ENCODE results near the gene RPS15A.
A peak's percentile ranks its signal among the peaks of the same experiment; 100 is the strongest.

Gene RPS15A

GRCh38 chr16:18789850-18790706 is at the start of gene RPS15A:
RPS15A (minus strand) TSS chr16:18790334; CDS start chr16:18789113, 1,221 bp downstream.
- DNase-seq (ENCODE audit: low read depth in 2 of 2) = peak; percentile 85 to 86

DNA sequence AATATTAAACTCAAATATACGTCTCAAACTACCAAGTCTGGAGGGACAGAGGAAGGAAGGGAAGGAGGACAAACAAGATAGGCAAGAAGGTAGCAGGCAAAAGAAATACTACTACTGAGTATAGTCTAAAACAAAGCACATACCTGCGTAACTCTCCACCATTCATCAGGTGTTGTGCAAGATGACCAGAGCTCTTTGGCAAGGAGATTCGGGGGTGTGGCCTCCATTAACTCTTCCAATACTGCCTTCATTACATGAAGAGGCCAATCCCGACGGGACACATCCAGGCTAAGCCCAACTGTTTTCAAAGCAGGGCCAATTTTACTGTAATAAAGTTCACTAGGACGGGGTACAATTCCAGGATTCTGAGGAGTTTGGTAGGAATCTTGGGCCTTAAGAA is 49.4 kb upstream of the RPS15A start:
- DNase-seq (ENCODE audit: low read depth in 2 of 2) = no peak

GRCh38 chr16:18836702-18837101 is 46.6 kb upstream of the RPS15A start:
- DNase-seq (ENCODE audit: low read depth in 2 of 2) = no peak

GRCh38 chr16:18834864-18835263 is 44.7 kb upstream of the RPS15A start:
- DNase-seq (ENCODE audit: low read depth in 2 of 2) = no peak

DNA sequence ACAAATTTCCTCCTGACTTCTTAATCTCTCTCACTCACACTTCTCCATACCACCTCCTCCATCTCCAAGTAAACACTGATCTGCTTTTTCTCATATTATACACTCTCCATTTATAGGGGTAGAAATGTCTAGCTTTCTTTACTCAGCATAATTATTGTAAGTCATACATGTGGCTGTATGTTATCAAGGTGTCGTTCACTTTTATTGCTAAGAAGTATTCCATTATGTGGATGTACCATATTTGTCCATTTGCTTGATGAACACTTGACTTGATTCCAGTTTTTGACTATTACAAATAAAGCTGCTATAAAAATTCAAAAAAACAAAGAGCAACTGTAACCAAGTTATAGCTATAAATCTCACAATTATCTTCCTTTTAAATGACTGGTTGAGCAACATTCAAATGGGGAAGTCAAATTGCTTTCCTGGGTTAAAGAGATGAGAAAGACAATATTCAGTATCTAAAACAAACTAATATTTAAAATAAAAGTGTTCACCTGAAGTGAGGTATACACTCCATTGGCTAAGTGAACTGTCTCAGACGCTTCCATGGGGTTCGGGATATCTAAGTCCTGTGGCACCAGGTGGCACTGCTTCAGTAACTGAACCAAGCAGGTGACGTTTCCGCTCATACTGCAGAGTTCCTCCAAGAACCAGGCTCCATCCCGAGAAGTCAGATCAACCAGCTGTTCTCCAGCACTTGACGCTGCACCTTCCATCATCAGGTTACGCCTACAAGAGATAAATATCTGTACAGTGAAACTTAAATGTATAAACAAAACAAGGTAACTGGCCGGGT is 43.8 kb upstream of the RPS15A start:
- no peak for DNase-seq (ENCODE audit: low read depth in 2 of 2)

- no peak for DNase-seq (ENCODE audit: low read depth in 2 of 2)
Observed at GRCh38 chr16:18832613-18833012, 42.5 kb upstream of the RPS15A start.

DNA sequence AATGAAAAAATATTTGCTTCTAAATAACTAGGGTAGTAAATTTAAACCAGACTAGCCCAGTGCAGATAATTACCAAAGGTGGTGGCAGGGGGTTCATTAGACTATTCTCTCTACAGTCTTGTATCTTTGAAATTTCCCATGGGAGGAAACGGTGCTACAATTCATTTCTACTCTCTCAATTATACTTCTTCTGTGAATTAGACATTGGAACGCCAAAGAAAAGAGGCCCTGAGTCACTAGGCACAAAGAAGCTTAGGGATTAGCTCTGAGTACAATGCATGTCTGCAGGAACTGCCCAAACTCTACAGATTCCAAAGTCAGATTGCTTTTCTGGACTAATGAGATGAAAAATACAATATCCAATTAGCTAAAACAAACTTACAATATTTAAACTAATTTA is 41.9 kb upstream of the RPS15A start:
- no peak for DNase-seq (ENCODE audit: low read depth in 2 of 2)

GRCh38 chr16:18829251-18829650 is 39.1 kb upstream of the RPS15A start:
- no peak for DNase-seq (ENCODE audit: low read depth in 2 of 2)

- DNase-seq (ENCODE audit: low read depth in 2 of 2) = no peak
Observed at GRCh38 chr16:18827890-18828289, 37.8 kb upstream of the RPS15A start.

DNA sequence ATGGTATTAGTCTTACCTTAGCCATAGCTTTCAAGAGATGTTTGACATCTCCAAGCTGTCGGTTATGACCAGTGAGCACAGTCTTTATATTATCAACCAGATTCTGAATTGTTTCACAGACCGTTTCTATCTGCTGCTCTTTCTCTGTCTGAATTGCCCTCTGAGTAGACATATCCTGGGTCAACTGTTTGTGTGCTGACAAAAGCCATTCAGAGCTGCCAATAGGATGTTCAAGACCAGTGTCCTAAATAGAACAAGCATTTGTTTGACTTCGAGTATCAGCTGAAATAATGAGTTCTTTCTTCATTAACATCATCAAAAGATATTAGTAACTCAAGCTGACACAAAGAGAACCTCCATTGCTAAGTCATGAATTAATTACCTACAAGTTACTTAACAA is 26.2 kb upstream of the RPS15A start:
- no peak for DNase-seq (ENCODE audit: low read depth in 2 of 2)

DNA sequence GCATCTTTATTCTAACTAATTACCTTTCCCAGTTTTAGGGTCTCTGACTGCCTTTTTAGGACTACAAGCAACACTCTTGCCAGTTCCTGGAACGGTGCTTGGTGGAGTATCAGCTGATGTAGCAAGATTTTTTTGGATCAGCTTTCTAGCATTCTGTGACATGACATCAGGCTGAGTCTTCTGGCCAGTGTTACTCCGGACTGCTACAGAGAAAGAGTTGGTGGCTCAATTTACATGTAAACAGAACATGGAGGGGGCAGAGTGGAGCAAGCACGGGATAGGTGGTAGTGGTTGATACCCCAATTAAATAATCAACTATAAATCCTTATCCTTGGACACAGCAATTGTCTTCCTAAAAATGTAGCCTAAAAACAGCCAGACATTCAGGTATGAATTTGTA is 21.8 kb upstream of the RPS15A start:
- DNase-seq (ENCODE audit: low read depth in 2 of 2) = no peak

- DNase-seq (ENCODE audit: low read depth in 2 of 2) = no peak
Observed at GRCh38 chr16:18809165-18809564, 19.0 kb upstream of the RPS15A start.

- DNase-seq (ENCODE audit: low read depth in 2 of 2) = no peak
Observed at GRCh38 chr16:18805257-18805773, 15.2 kb upstream of the RPS15A start.

DNA sequence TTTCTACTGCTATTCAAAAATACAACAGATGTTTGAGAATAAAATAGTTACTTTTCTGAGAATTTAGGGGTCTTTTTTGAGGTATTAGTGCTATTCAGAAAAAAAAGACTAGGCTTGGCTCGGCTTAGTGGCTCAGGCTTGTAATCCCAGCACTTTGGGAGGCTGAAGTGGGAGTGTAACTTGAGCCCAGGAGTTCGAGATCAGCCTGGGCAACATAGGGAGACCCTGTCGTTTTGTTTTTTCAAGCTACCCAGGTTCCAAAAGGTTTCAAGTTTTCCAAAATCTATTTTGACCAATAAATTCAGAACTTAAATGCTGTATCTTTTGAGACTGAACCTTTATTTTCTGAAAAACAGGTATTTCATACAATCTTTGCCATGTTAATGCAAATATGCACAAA is 14.4 kb upstream of the RPS15A start:
- no peak for DNase-seq (ENCODE audit: low read depth in 2 of 2)

- no peak for DNase-seq (ENCODE audit: low read depth in 2 of 2)
Observed at GRCh38 chr16:18803569-18804462, 13.7 kb upstream of the RPS15A start.

- DNase-seq (ENCODE audit: low read depth in 2 of 2) = no peak
Observed at GRCh38 chr16:18802767-18803343, 12.7 kb upstream of the RPS15A start.

DNA sequence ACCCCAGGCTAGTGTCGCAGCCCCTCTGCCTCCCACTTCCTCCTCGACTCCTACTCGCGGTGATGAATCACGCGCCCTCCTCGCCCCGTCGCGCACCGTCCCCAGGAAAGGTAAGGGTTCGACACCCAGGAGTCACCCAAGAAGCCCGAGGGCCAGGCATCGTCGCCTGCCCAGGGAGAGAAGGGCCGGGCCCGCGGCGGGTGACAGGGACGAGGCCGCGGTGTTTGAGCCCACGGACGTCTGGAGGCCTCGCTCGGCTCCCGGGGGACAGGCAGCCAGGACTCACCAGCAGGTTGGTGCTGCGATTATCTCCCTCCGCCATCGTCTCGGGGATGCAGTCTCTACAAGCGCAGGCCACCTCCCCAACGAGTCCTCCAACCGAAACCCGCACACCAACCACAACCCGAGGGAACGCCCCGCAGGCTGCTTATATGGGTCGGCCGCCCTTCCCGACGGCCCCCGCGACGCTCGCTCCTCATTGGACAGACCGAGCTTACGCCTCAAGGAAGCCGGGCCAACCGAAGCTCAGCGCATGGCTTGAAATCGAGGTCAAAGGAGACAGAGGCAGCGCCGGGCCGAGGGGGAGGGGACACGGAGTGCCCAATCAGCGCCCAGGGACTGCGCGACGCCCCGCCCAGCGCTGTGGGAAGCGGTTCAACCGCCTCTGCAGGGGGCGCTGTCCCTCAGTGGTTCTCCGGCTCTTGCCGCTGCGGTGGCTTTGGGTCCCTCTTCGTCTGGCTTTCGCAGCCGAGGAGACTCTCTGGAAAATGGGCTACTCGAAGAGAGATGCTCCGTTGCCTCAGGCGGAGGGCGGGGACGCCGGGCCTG is 11.2 kb upstream of the RPS15A start, which contains the start of gene ARL6IP1:
Gene ARL6IP1 (minus strand): TSS at position 405 of the 828 bp plus-strand sequence. CDS start 83 bp downstream, at position 322.
- peak; percentile 98 for DNase-seq (ENCODE audit: low read depth in 2 of 2)

DNA sequence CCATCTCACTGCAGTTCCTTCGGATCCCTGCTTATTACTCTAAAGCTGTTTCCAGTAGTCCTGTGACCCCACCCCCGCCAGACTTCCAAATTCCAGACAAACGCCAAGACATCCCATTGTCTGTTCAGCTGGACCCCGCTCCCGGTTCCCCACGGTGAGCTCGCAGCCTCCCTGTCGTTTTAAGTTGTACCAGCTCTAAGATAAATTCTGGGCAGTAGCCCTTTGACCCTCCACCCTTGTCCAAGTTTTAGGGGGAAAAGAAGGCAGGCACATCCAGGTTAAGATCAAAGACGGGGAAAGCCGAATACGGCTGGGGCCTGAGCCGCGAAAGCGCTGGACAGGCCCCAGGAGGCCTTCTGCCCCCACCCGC is 10.6 kb upstream of the RPS15A start:
- DNase-seq (ENCODE audit: low read depth in 2 of 2) = no peak

GRCh38 chr16:18800293-18800692 is 10.2 kb upstream of the RPS15A start:
- no peak for DNase-seq (ENCODE audit: low read depth in 2 of 2)

DNA sequence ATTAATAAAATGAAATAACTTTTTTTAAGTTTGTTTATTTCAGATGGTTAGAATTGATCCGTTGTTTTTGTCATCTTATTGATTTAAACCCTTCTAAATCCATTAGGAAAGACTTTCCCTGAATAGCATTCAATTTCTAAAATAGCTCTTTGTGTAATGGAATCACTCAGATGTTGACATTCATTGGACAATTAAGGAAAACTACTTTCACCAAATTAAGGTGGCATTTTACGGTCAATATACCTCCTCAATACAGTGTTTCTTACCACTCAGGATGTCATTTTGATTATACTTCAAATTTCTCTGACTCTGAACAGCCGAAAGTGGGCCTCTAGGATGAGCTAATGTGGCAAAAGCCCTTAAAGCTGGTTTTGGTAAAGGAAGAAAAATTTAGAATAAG is 9.4 kb upstream of the RPS15A start:
- no peak for DNase-seq (ENCODE audit: low read depth in 2 of 2)

All from stimulated activated CD8-positive, alpha-beta memory T cell treated with anti-CD3 and anti-CD28 coated beads, Interleukin-2, amount 100 ng/mL, for 48 hours (primary cell).